ENCODE data around the gene CBX1.

The CBX1 gene

DNA sequence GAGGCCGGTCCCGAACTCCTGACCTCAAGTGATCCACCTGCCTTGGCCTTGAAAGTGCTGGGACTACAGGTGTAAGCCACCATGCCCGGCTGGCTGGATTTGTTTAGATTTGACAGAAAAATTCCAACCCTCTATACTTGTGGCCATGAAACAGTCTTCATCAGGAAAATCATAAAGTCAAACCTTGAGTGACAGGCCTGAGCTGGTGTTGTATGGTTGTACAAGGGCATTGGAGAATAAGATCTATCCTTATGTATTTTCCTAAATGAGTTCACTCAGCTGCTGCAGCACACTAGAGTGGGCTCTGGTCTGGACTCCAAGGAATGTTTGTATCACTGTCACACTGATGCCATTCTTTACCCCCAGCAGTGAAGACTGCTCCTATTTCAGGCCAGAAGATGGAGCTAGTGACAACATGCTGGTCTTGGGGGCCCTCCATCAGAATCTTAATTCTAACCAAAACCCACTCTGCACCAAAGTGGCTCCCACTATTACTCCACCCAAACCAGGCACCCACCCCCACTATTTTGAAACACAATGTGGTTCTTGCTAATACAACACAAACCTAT is 33.7 kb upstream of the CBX1 start:
- Histone ChIP-seq H3K4me1 (ENCODE audit: insufficient read depth, low read length) (no peaks in the 10 kb centered on the region), H3K9me3 (ENCODE audit: insufficient read depth, low read depth, low read length) (no peaks in the 10 kb centered on the region), H3K27me3 (ENCODE audit: insufficient read depth, low read length) (no peaks in the 10 kb centered on the region), H3K9ac (ENCODE audit: low read depth, low read length) (no peak overlapping the region), H3K36me3 (ENCODE audit: insufficient read depth, low read depth, low read length) (no peaks in the 10 kb centered on the region), H3K4me3 (ENCODE audit: low read length) (no peak overlapping the region), H3K27ac (ENCODE audit: low read length) (no peak overlapping the region)

DNA sequence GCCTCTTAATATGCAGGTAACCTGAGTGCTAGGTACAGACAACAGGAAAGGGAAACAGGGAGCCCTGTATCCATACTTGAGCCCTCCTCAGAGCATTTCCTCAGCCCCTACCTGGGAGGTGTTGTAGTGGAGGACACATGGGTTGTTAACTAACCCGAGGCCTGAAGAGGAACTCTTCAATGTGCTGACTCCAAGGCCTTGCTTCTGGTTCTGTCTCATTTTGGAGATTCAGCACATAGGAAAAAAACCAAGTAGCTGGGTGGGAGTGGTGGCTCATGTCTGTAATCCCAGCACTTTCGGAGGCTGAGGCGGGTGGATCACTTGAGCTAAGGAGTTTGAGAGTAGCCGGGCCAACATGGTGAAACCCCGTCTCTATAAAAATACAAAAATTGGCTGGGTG is 31.1 kb upstream of the CBX1 start:
- Histone ChIP-seq H3K27me3 (ENCODE audit: insufficient read depth, low read length) (no peaks in the 10 kb centered on the region), H3K4me3 (ENCODE audit: low read length) (no peak overlapping the region), H3K36me3 (ENCODE audit: insufficient read depth, low read depth, low read length) (no peaks in the 10 kb centered on the region), H3K9ac (ENCODE audit: low read depth, low read length) (no peak overlapping the region), H3K27ac (ENCODE audit: low read length) (no peak overlapping the region), H3K9me3 (ENCODE audit: insufficient read depth, low read depth, low read length) (no peaks in the 10 kb centered on the region), H3K4me1 (ENCODE audit: insufficient read depth, low read length) (no peaks in the 10 kb centered on the region)

DNA sequence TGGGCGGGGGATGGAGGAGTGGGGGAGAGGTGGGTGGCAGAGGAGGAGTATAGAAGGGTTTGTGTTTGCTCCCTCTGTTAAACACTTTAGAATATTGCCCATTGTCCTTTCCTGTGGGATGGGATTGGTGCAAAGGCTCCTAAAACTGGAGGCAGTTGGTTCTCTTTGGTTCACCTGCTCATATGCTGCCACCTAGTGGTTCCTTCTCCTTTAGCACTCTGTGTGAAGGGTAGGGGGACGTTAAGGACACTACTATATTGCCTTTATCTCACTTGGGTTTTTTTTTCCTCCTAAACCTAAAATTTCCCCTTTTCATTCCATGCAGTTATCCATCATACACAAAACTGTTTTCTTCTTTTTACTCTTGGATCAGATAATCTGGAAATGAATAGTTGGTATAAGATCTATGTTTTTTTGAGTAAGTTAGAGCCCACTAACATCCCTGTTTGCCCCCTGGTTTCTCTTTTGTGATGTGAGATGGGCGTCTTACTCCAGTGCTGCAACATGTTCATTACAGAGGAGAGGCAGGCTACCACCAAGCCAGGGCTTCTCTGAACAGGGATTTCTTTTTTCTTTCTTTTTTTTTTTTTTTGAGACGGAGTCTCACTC is 30.0 kb upstream of the CBX1 start:
- no peak overlapping the region for H3K9ac ChIP-seq (ENCODE audit: low read depth, low read length)
- no peak overlapping the region for H3K27ac ChIP-seq (ENCODE audit: low read length)
- H3K36me3 ChIP-seq (ENCODE audit: insufficient read depth, low read depth, low read length), result no peaks in the 10 kb centered on the region
- no peaks in the 10 kb centered on the region for H3K27me3 ChIP-seq (ENCODE audit: insufficient read depth, low read length)
- H3K4me1 ChIP-seq (ENCODE audit: insufficient read depth, low read length), result no peaks in the 10 kb centered on the region
- no peaks in the 10 kb centered on the region for H3K9me3 ChIP-seq (ENCODE audit: insufficient read depth, low read depth, low read length)
- no peak overlapping the region for H3K4me3 ChIP-seq (ENCODE audit: low read length)

GRCh38 chr17:48129981-48130380 is 28.7 kb upstream of the CBX1 start:
- Histone ChIP-seq H3K9ac (ENCODE audit: low read depth, low read length) (no peak overlapping the region), H3K27ac (ENCODE audit: low read length) (no peak overlapping the region), H3K27me3 (ENCODE audit: insufficient read depth, low read length) (no peaks in the 10 kb centered on the region), H3K4me1 (ENCODE audit: insufficient read depth, low read length) (no peaks in the 10 kb centered on the region), H3K4me3 (ENCODE audit: low read length) (no peak overlapping the region), H3K36me3 (ENCODE audit: insufficient read depth, low read depth, low read length) (no peaks in the 10 kb centered on the region), H3K9me3 (ENCODE audit: insufficient read depth, low read depth, low read length) (no peaks in the 10 kb centered on the region)

DNA sequence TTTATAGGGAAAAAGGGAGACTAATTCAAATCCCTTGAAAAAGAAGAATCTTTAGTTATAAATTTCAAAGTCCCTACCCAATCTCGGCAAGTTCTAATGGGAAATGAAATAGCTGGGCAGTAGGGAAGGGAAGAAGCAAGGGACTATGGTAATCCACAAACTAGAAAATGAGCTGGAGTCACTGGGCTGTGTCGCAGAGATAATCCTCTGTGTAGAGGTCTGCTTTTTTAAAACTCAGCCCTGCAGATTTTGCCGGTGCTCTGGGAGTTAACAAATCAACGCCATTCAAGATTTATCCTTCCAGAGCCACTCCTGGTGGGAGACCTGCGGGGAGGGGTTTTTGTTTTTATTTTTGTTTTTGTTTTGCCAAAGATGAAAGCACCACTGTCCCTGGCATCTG is 27.1 kb upstream of the CBX1 start:
- no peak overlapping the region for H3K4me3 ChIP-seq (ENCODE audit: low read length)
- no peaks in the 10 kb centered on the region for H3K9me3 ChIP-seq (ENCODE audit: insufficient read depth, low read depth, low read length)
- H3K27me3 ChIP-seq (ENCODE audit: insufficient read depth, low read length), result no peaks in the 10 kb centered on the region
- no peaks in the 10 kb centered on the region for H3K36me3 ChIP-seq (ENCODE audit: insufficient read depth, low read depth, low read length)
- no peaks in the 10 kb centered on the region; the same call in 1 of the 2 replicates for H3K4me1 ChIP-seq (ENCODE audit: insufficient read depth, low read length)
- no peak overlapping the region for H3K9ac ChIP-seq (ENCODE audit: low read depth, low read length)
- no peak overlapping the region for H3K27ac ChIP-seq (ENCODE audit: low read length)

- H3K27ac ChIP-seq (ENCODE audit: low read length), result no peak overlapping the region
- peaks cover 8% of the 10 kb centered on the region; the same call in 1 of the 2 replicates for H3K36me3 ChIP-seq (ENCODE audit: insufficient read depth, low read depth, low read length)
- no peak overlapping the region for H3K4me3 ChIP-seq (ENCODE audit: low read length)
- no peak overlapping the region for H3K9ac ChIP-seq (ENCODE audit: low read depth, low read length)
- no peaks in the 10 kb centered on the region for H3K9me3 ChIP-seq (ENCODE audit: insufficient read depth, low read depth, low read length)
- no peaks in the 10 kb centered on the region; the same call in 1 of the 2 replicates for H3K4me1 ChIP-seq (ENCODE audit: insufficient read depth, low read length)
- H3K27me3 ChIP-seq (ENCODE audit: insufficient read depth, low read length), result no peaks in the 10 kb centered on the region
Measured at GRCh38 chr17:48127371-48128051, 26.2 kb upstream of the CBX1 start.

- H3K9me3 ChIP-seq (ENCODE audit: insufficient read depth, low read depth, low read length), result no peaks in the 10 kb centered on the region
- peaks cover 18% of the 10 kb centered on the region for H3K36me3 ChIP-seq (ENCODE audit: insufficient read depth, low read depth, low read length)
- H3K27ac ChIP-seq (ENCODE audit: low read length), result no peak overlapping the region
- H3K9ac ChIP-seq (ENCODE audit: low read depth, low read length), result no peak overlapping the region
- no peak overlapping the region for H3K4me3 ChIP-seq (ENCODE audit: low read length)
- no peaks in the 10 kb centered on the region; the same call in 1 of the 2 replicates for H3K4me1 ChIP-seq (ENCODE audit: insufficient read depth, low read length)
- H3K27me3 ChIP-seq (ENCODE audit: insufficient read depth, low read length), result no peaks in the 10 kb centered on the region
Measured at GRCh38 chr17:48126532-48126850, 25.2 kb upstream of the CBX1 start.

DNA sequence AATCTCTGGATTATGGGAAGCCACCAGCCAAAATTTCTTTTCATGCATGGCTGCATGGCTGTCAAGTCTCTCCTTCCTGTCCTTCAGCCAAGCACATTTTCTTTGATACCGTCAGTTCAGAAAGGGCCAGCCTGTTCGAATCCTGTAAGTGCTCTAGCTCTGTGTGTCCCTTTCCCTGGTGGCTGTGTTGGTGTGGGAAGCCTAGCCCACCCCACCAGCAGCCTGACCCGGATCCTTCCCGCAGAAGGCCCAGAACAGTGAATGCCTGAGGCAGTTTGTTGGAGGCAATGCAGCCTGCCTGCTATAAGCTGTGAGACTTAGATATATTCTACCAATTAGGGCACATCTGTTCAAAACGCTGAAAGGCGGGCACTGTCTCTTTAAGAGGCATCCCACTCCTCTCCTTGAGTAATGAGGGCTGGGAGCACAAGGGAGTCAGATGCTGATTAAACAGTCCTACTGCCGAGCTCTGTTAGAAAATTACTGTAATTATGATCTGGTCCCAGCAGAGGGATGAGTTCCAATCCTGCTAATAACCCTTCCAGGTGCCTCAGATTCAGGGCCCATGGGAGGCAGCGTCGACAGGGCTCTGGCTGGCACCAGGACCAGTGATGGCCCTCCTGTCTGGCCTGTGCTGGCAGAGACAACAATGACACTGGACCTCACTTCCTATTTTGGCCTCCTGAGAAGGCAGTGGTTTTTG is 24.7 kb upstream of the CBX1 start:
- no peaks in the 10 kb centered on the region; the same call in 1 of the 2 replicates for H3K4me1 ChIP-seq (ENCODE audit: insufficient read depth, low read length)
- H3K27me3 ChIP-seq (ENCODE audit: insufficient read depth, low read length), result no peaks in the 10 kb centered on the region
- H3K4me3 ChIP-seq (ENCODE audit: low read length), result no peak overlapping the region
- H3K9me3 ChIP-seq (ENCODE audit: insufficient read depth, low read depth, low read length), result no peaks in the 10 kb centered on the region
- H3K27ac ChIP-seq (ENCODE audit: low read length), result no peak overlapping the region
- H3K9ac ChIP-seq (ENCODE audit: low read depth, low read length), result no peak overlapping the region
- peaks cover 23% of the 10 kb centered on the region for H3K36me3 ChIP-seq (ENCODE audit: insufficient read depth, low read depth, low read length)

DNA sequence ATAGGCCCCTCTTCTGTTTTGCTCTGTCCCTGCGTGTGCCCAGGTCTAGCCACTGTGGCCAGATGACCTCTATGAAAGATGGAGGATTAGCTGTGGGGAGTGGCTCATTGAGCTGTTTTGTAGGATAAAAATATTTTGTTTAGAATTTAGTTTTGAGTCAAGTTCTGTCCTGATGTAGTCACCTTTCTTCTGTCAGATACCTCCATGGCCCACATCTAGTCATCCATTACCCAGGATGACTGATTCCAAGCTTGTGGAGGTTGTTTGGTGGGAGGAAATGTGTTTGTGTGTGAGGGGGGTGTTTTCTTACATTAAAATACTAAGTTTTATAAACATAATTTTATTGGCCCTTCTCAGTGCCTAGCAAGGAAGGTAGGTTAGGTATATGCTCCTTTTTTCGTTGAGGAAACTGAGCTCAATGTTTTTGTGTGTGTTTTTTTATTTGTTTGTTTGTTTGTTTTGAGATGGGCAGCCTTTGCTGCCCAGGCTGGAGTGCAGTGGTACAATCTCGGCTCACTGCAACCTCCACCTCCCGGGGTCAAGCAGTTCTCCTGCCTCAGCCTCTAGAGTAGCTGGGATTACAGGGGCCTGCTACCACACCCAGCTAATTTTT is 22.6 kb upstream of the CBX1 start:
- Histone ChIP-seq H3K4me3 (ENCODE audit: low read length) (no peak overlapping the region), H3K27ac (ENCODE audit: low read length) (no peak overlapping the region), H3K4me1 (ENCODE audit: insufficient read depth, low read length) (no peaks in the 10 kb centered on the region; the same call in 1 of the 2 replicates), H3K9me3 (ENCODE audit: insufficient read depth, low read depth, low read length) (no peaks in the 10 kb centered on the region), H3K27me3 (ENCODE audit: insufficient read depth, low read length) (no peaks in the 10 kb centered on the region), H3K9ac (ENCODE audit: low read depth, low read length) (no peak overlapping the region), H3K36me3 (ENCODE audit: insufficient read depth, low read depth, low read length) (peaks cover 37% of the 10 kb centered on the region)

- Histone ChIP-seq H3K9ac (ENCODE audit: low read depth, low read length) (no peak overlapping the region), H3K27ac (ENCODE audit: low read length) (no peak overlapping the region), H3K9me3 (ENCODE audit: insufficient read depth, low read depth, low read length) (no peaks in the 10 kb centered on the region), H3K36me3 (ENCODE audit: insufficient read depth, low read depth, low read length) (peaks cover 42% of the 10 kb centered on the region), H3K27me3 (ENCODE audit: insufficient read depth, low read length) (no peaks in the 10 kb centered on the region), H3K4me3 (ENCODE audit: low read length) (no peak overlapping the region), H3K4me1 (ENCODE audit: insufficient read depth, low read length) (no peaks in the 10 kb centered on the region; the same call in 1 of the 2 replicates)
Measured at GRCh38 chr17:48123111-48123510, 21.8 kb upstream of the CBX1 start.

DNA sequence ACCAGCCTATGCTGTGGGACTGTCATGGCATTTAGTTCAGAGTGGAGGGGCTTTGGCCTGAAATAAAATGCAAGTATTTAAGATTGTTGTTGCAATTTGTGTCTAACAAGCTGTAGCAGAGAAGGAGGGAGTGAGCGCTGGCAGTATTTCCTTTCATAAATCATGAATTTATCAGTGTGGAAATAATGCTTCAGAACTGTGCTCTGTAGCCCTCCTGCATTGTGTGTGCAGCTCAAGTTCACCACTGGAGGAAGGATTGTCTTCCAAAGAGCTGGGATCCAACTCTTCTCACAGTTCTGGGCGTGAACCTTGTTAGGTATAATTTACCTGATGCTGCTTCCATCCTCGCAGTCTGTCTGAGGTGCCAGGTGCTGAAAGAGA is 21.4 kb upstream of the CBX1 start:
- no peak overlapping the region for H3K27ac ChIP-seq (ENCODE audit: low read length)
- H3K36me3 ChIP-seq (ENCODE audit: insufficient read depth, low read depth, low read length), result peaks cover 46% of the 10 kb centered on the region
- no peak overlapping the region for H3K4me3 ChIP-seq (ENCODE audit: low read length)
- H3K9me3 ChIP-seq (ENCODE audit: insufficient read depth, low read depth, low read length), result no peaks in the 10 kb centered on the region
- no peaks in the 10 kb centered on the region for H3K27me3 ChIP-seq (ENCODE audit: insufficient read depth, low read length)
- H3K4me1 ChIP-seq (ENCODE audit: insufficient read depth, low read length), result no peaks in the 10 kb centered on the region; the same call in 1 of the 2 replicates
- no peak overlapping the region for H3K9ac ChIP-seq (ENCODE audit: low read depth, low read length)

Data from iPS-20b (cell line).